HG02885 (cell line): ENCODE results near the gene BANP.
"Not testable (repeated sequence)": the region's sequence is repeated elsewhere in the genome, so short reads cannot be mapped to it uniquely, and the experiment has no call there.

Experiments used
- ATAC-seq: cut with Tn5 transposase; IDR thresholded peaks from one replicate; pipeline ENCODE4 v1.9.1; 2021; ENCODE audit warnings: mild to moderate bottlenecking; ENCODE audit not compliant: unreplicated experiment, poor library complexity

BANP gene

GRCh38 chr16:88040877-88041244, 89.6 kb downstream of the BANP start:
- not testable (repeated sequence) for ATAC-seq

- not testable (repeated sequence) for ATAC-seq
Observed at GRCh38 chr16:88041506-88041905, 90.3 kb downstream of the BANP start.

- not testable (repeated sequence) for ATAC-seq
Observed at GRCh38 chr16:88041986-88042562, 90.8 kb downstream of the BANP start.

- ATAC-seq, result not testable (repeated sequence)
Observed at GRCh38 chr16:88043208-88043910, 92.1 kb downstream of the BANP start.

GRCh38 chr16:88044121-88044581, 92.9 kb downstream of the BANP start:
- peak; percentile 69 for ATAC-seq

GRCh38 chr16:88045361-88045760, 94.1 kb downstream of the BANP start:
- ATAC-seq, result not testable (repeated sequence)

- ATAC-seq, result peak; percentile 82
Observed at GRCh38 chr16:88045820-88046303, 94.6 kb downstream of the BANP start.

GRCh38 chr16:88047462-88047861, 96.2 kb downstream of the BANP start:
- no peak for ATAC-seq

- no peak for ATAC-seq
Observed at GRCh38 chr16:88048985-88049384, 97.8 kb downstream of the BANP start.

GRCh38 chr16:88049561-88050545, 98.6 kb downstream of the BANP start:
- ATAC-seq, result no peak

GRCh38 chr16:88050952-88051660, 99.9 kb downstream of the BANP start:
- no peak for ATAC-seq

GRCh38 chr16:88052661-88053060, 101.4 kb downstream of the BANP start:
- no peak for ATAC-seq

GRCh38 chr16:88053479-88053878, 102.2 kb downstream of the BANP start:
- not testable (repeated sequence) for ATAC-seq

- no peak for ATAC-seq
Observed at GRCh38 chr16:88055356-88055755, 104.1 kb downstream of the BANP start.

GRCh38 chr16:88056212-88056611, 105.0 kb downstream of the BANP start:
- ATAC-seq, result no peak

- no peak for ATAC-seq
Observed at GRCh38 chr16:88057656-88058055, 106.4 kb downstream of the BANP start.

GRCh38 chr16:88058136-88058535, 106.9 kb downstream of the BANP start:
- ATAC-seq, result no peak

- ATAC-seq, result no peak
Observed at GRCh38 chr16:88058817-88059216, 107.6 kb downstream of the BANP start.

- no peak for ATAC-seq
Observed at GRCh38 chr16:88059701-88060386, 108.6 kb downstream of the BANP start.
